Stimulated activated CD4-positive, alpha-beta T cell treated with anti-CD3 and anti-CD28 coated beads, Interleukin-1b, Interleukin-23, amount 100 ng/mL, for 1 hour (primary cell): ENCODE results near the gene CTPS2.
A peak's percentile ranks its signal among the peaks of the same experiment; 100 is the strongest.

Experiments
- DNase-seq, 2 donors: peaks; one replicate each; pipeline ENCODE4 v3.0.0-alpha.2; 2020; ENCODE audit warnings: low read depth in 2 of 2

CTPS2 gene

GRCh38 chrX:16711893-16712547 lies 449 bp downstream of the CTPS2 start:
- DNase-seq = no peak

GRCh38 chrX:16711219-16711811 lies 1.2 kb downstream of the CTPS2 start:
- DNase-seq = no peak

- DNase-seq = no peak
These were observed 4.5 kb downstream of the CTPS2 start for GRCh38 chrX:16708016-16708415.

- no peak for DNase-seq
These were observed 7.1 kb downstream of the CTPS2 start for GRCh38 chrX:16705370-16705769.

GRCh38 chrX:16702700-16703599 lies 9.5 kb downstream of the CTPS2 start:
- DNase-seq = no peak

- DNase-seq = no peak
These were observed 11.7 kb downstream of the CTPS2 start for GRCh38 chrX:16700734-16701133.

- DNase-seq = no peak
These were observed 13.1 kb downstream of the CTPS2 start for GRCh38 chrX:16699389-16699788.

GRCh38 chrX:16696956-16697355 lies 15.5 kb downstream of the CTPS2 start:
- no peak for DNase-seq

GRCh38 chrX:16695079-16695676 lies 17.3 kb downstream of the CTPS2 start:
- peak; percentile 17 to 44 for DNase-seq

GRCh38 chrX:16687514-16687913 lies 25.0 kb downstream of the CTPS2 start:
- no peak for DNase-seq

- no peak for DNase-seq
These were observed 29.3 kb downstream of the CTPS2 start for GRCh38 chrX:16683007-16683664.

- no peak for DNase-seq
These were observed 33.8 kb downstream of the CTPS2 start for GRCh38 chrX:16678689-16679088.

- no peak for DNase-seq
These were observed 41.5 kb downstream of the CTPS2 start for GRCh38 chrX:16671005-16671404.

GRCh38 chrX:16666541-16666940 lies 45.9 kb downstream of the CTPS2 start:
- no peak for DNase-seq

- no peak for DNase-seq
These were observed 47.4 kb downstream of the CTPS2 start for GRCh38 chrX:16665089-16665488.

- DNase-seq = no peak
These were observed 47.8 kb downstream of the CTPS2 start for GRCh38 chrX:16664626-16665025.

GRCh38 chrX:16664074-16664473 lies 48.4 kb downstream of the CTPS2 start:
- no peak for DNase-seq

GRCh38 chrX:16662402-16662801 lies 50.1 kb downstream of the CTPS2 start:
- no peak for DNase-seq

- no peak for DNase-seq
These were observed 51.0 kb downstream of the CTPS2 start for GRCh38 chrX:16661495-16661894.

GRCh38 chrX:16659321-16659720 lies 53.1 kb downstream of the CTPS2 start:
- DNase-seq = no peak

- no peak for DNase-seq
These were observed 54.2 kb downstream of the CTPS2 start for GRCh38 chrX:16658284-16658683.

GRCh38 chrX:16654093-16654492 lies 58.4 kb downstream of the CTPS2 start:
- no peak for DNase-seq
